ENCODE measurements around the gene HS3ST5.

Gene HS3ST5

DNA sequence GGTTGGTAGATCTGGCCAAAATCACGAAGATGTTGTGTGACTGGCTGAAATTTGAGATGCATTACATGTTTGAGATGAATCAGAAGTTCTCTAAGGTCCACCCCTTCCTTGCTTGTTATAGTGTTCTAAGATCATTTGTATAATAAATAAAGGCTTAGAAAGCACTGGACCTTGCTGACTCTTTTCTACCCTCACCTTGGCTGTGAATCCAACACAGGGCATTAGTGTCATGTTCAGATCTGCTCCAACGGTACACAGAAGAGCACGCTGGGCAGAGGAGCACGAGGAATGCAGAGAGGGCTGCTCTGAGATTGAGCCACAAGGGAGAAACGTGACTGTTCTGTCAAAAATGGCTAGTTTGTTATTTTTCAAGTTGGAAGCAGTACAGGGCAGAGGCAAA, 202.4 kb downstream of the HS3ST5 start:
- Histone ChIP-seq H3K9ac (ENCODE audit: low read length) (no peak overlapping the region), H3K9me2 (replicated peaks; ENCODE audit: insufficient read depth, low read length) (no peaks in the 10 kb centered on the region), H3K79me2 (ENCODE audit: insufficient read depth, low read length) (no peaks in the 10 kb centered on the region), H3F3A (ENCODE audit: insufficient read depth) (no peaks in the 10 kb centered on the region), H3K36me3 (ENCODE audit: low read length) (no peaks in the 10 kb centered on the region), H3K27me3 (ENCODE audit: low read length) (no peaks in the 10 kb centered on the region), H4K20me1 (ENCODE audit: low read depth, low read length) (no peaks in the 10 kb centered on the region), H3K4me2 (ENCODE audit: low read depth, low read length, poor library complexity, severe bottlenecking) (no peak overlapping the region), H3K27ac (ENCODE audit: low read depth, low read length) (no peak overlapping the region), H2AFZ (ENCODE audit: low read depth, low read length, severe bottlenecking) (no peak overlapping the region), H3K4me3 (ENCODE audit: insufficient read depth, low read length, poor library complexity, severe bottlenecking) (no peak overlapping the region), H3K9me3 (ENCODE audit: insufficient read depth, low read length) (no peaks in the 10 kb centered on the region)
- TF ChIP-seq EZH2phosphoT487 (conservative IDR thresholded peaks at IDR 0.05; ENCODE audit: low read length), result no peak
- TF ChIP-seq, protein P1, sequence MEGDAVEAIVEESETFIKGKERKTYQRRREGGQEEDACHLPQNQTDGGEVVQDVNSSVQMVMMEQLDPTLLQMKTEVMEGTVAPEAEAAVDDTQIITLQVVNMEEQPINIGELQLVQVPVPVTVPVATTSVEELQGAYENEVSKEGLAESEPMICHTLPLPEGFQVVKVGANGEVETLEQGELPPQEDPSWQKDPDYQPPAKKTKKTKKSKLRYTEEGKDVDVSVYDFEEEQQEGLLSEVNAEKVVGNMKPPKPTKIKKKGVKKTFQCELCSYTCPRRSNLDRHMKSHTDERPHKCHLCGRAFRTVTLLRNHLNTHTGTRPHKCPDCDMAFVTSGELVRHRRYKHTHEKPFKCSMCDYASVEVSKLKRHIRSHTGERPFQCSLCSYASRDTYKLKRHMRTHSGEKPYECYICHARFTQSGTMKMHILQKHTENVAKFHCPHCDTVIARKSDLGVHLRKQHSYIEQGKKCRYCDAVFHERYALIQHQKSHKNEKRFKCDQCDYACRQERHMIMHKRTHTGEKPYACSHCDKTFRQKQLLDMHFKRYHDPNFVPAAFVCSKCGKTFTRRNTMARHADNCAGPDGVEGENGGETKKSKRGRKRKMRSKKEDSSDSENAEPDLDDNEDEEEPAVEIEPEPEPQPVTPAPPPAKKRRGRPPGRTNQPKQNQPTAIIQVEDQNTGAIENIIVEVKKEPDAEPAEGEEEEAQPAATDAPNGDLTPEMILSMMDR (IDR thresholded peaks at IDR 0.05; ENCODE audit: insufficient read depth, low read length, poor library complexity, severe bottlenecking), result no peak

DNA sequence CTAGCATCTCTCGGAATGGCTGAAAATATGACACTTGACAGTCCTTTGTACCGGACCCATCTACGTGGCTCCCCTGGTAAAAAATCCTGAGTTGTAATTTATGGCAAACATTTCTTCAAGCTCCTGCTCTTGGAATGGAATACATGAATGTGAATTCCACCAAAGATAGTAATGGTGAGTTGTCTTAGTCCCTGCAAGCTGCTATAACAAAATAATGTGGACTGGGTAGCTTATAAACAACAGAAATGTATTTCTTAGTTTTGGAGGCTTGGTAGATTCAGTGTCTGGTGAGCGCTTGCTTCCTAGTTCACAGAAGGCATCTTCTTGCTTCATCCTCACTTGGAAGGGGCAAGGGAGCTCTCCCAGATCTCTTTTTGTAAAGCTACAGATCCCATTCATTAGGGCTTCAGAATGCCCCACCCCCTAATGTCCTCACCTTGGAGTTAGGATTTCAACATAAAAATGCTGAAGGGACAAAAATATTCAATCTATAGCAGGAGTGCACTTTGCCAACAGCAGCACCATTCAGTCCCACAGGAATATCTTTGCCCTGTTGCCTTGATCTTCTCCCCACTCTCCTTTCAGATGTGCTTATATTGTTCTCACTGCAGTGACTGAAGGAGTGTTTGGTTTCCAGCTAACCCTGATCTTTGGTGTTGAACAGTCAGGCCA, 204.1 kb downstream of the HS3ST5 start:
- H3K36me3 ChIP-seq (ENCODE audit: low read length), result no peaks in the 10 kb centered on the region
- TF ChIP-seq EZH2phosphoT487 (conservative IDR thresholded peaks at IDR 0.05; ENCODE audit: low read length), result no peak
- TF ChIP-seq, protein P1 (IDR thresholded peaks at IDR 0.05; ENCODE audit: insufficient read depth, low read length, poor library complexity, severe bottlenecking), result no peak
- H3K27me3 ChIP-seq (ENCODE audit: low read length), result no peaks in the 10 kb centered on the region
- no peak overlapping the region for H3K4me2 ChIP-seq (ENCODE audit: low read depth, low read length, poor library complexity, severe bottlenecking)
- H3K4me3 ChIP-seq (ENCODE audit: insufficient read depth, low read length, poor library complexity, severe bottlenecking), result no peak overlapping the region
- no peaks in the 10 kb centered on the region for H4K20me1 ChIP-seq (ENCODE audit: low read depth, low read length)
- no peak overlapping the region for H2AFZ ChIP-seq (ENCODE audit: low read depth, low read length, severe bottlenecking)
- no peaks in the 10 kb centered on the region for H3F3A ChIP-seq (ENCODE audit: insufficient read depth)
- H3K9me3 ChIP-seq (ENCODE audit: insufficient read depth, low read length), result no peaks in the 10 kb centered on the region
- no peak overlapping the region for H3K27ac ChIP-seq (ENCODE audit: low read depth, low read length)
- H3K9me2 ChIP-seq (replicated peaks; ENCODE audit: insufficient read depth, low read length), result no peaks in the 10 kb centered on the region
- H3K79me2 ChIP-seq (ENCODE audit: insufficient read depth, low read length), result no peaks in the 10 kb centered on the region
- H3K9ac ChIP-seq (ENCODE audit: low read length), result no peak overlapping the region

DNA sequence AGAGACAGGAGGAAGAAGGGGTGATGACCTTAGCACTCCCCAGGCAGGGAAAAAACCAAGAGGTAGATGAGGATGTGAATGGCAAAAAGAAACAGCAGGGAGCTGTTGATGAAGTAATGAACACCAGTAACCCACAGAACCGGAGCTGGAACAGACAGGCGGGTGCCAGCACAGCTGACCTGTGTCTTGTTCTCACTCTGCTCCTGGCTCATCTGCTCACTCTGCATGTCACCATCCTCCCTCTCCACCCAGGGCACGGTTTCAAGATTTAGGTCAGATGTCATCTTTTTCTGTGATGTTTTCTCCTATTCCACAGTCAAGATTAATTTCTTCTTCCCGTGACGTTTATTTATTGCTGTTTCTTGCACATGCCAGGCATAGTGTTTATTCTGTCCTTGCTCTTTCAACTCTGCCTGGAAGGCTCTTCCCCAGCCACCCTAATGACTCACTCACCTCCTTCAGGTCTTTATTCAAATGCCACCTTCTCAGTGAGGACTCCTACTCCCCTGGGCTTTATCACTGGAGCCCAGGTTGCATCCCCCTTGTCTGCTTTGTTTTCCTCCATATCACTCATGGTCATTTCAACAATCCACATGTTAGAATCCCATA, 207.4 kb downstream of the HS3ST5 start:
- H4K20me1 ChIP-seq (ENCODE audit: low read depth, low read length), result no peaks in the 10 kb centered on the region
- TF ChIP-seq EZH2phosphoT487 (conservative IDR thresholded peaks at IDR 0.05; ENCODE audit: low read length), result no peak
- TF ChIP-seq, protein P1 (IDR thresholded peaks at IDR 0.05; ENCODE audit: insufficient read depth, low read length, poor library complexity, severe bottlenecking), result no peak
- no peaks in the 10 kb centered on the region for H3K79me2 ChIP-seq (ENCODE audit: insufficient read depth, low read length)
- H3K36me3 ChIP-seq (ENCODE audit: low read length), result no peaks in the 10 kb centered on the region
- H3K9me2 ChIP-seq (replicated peaks; ENCODE audit: insufficient read depth, low read length), result no peaks in the 10 kb centered on the region
- H3K27me3 ChIP-seq (ENCODE audit: low read length), result no peaks in the 10 kb centered on the region
- H3K4me2 ChIP-seq (ENCODE audit: low read depth, low read length, poor library complexity, severe bottlenecking), result no peak overlapping the region
- no peak overlapping the region for H3K9ac ChIP-seq (ENCODE audit: low read length)
- no peaks in the 10 kb centered on the region for H3F3A ChIP-seq (ENCODE audit: insufficient read depth)
- no peaks in the 10 kb centered on the region for H3K9me3 ChIP-seq (ENCODE audit: insufficient read depth, low read length)
- H3K4me3 ChIP-seq (ENCODE audit: insufficient read depth, low read length, poor library complexity, severe bottlenecking), result no peak overlapping the region
- no peak overlapping the region for H3K27ac ChIP-seq (ENCODE audit: low read depth, low read length)
- H2AFZ ChIP-seq (ENCODE audit: low read depth, low read length, severe bottlenecking), result no peak overlapping the region

Measured in SU-DHL-6 (cell line).